Uterus (tissue), 2 donors: ENCODE measurements around the gene EXOC6.

Experiments used
- POLR2A ChIP-seq, 2 donors: fragments of 450-650 bp; IDR thresholded peaks; one replicate each; pipeline ENCODE4 v1.6.1; 2016; ENCODE audit warnings: antibody characterized with exemption in 2 of 2, mild to moderate bottlenecking in 1 of 2, moderate library complexity in 1 of 2
- TF ChIP-seq, protein P1 (sequence below), 4 experiments: fragments of 200-600 bp in 2 of 4; fragments of 450-650 bp in 2 of 4; sonication (generic) in 2 of 4; IDR thresholded peaks; one replicate each; pipeline ENCODE4 v1.5.1; 2016 to 2019; ENCODE audit warnings: antibody characterized with exemption in 4 of 4, mild to moderate bottlenecking in 2 of 4, moderate library complexity in 1 of 4

GRCh38 chr10:92901819-92902251 lies 53.5 kb downstream of the EXOC6 start:
- TF ChIP-seq POLR2A (IDR thresholded peaks at IDR 0.05), result no peak
- TF ChIP-seq, protein P1, sequence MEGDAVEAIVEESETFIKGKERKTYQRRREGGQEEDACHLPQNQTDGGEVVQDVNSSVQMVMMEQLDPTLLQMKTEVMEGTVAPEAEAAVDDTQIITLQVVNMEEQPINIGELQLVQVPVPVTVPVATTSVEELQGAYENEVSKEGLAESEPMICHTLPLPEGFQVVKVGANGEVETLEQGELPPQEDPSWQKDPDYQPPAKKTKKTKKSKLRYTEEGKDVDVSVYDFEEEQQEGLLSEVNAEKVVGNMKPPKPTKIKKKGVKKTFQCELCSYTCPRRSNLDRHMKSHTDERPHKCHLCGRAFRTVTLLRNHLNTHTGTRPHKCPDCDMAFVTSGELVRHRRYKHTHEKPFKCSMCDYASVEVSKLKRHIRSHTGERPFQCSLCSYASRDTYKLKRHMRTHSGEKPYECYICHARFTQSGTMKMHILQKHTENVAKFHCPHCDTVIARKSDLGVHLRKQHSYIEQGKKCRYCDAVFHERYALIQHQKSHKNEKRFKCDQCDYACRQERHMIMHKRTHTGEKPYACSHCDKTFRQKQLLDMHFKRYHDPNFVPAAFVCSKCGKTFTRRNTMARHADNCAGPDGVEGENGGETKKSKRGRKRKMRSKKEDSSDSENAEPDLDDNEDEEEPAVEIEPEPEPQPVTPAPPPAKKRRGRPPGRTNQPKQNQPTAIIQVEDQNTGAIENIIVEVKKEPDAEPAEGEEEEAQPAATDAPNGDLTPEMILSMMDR (IDR thresholded peaks at IDR 0.05), result no peak
